H1 (cell line): Measurements from ENCODE around the gene CSF2. TPM values are rescaled to one million over a fixed set of nuclear protein-coding genes. Genes with fewer than 3 reads are reported as not detected.

Experiments used
- CTCF ChIA-PET: fragments of 300-600 bp; sonication (Branson Sonifier 250); formaldehyde crosslinking; loops from one replicate; lab custom pipeline; 2021; ENCODE audit not compliant: partially characterized antibody; lab: Charles Lee
- POLR2A ChIA-PET: fragments of 300-600 bp; sonication (Branson Sonifier 250); formaldehyde crosslinking; loops from one replicate; lab custom pipeline; 2021; ENCODE audit warnings: inconsistent platforms; ENCODE audit not compliant: partially characterized antibody; lab: Charles Lee
- DNase-seq, 2 experiments: peaks; one replicate each; pipeline versions ENCODE4 v3.0.0 to v3.0.0-alpha.2; 2010 to 2022; ENCODE audit warnings: low spot score in 2 of 2, low read depth in 1 of 2, mixed read lengths in 1 of 2
- FAIRE-seq: peaks from 2 replicates; lab custom pipeline; 2011; peaks lifted over from hg19 to GRCh38; lab: Jason Lieb, UNC
- H2AFZ ChIP-seq: 2 replicates; pipeline ENCODE4 v1.8.1; 2012; ENCODE audit warnings: low read length, inconsistent platforms
- H2AK5ac ChIP-seq: 2 replicates; pipeline ENCODE4 v1.6.1; 2013; ENCODE audit warnings: low read depth, low read length
- H2BK120ac ChIP-seq: replicated peaks from 2 replicates; pipeline ENCODE3; 2013; ENCODE audit warnings: low read depth, low read length, inconsistent platforms
- H2BK12ac ChIP-seq: 2 replicates; pipeline ENCODE4 v1.6.1; 2013; ENCODE audit warnings: low read depth, low read length
- H2BK15ac ChIP-seq: 2 replicates; pipeline ENCODE4 v1.6.1; 2013; ENCODE audit warnings: low read length
- H2BK20ac ChIP-seq: 2 replicates; pipeline ENCODE4 v1.6.1; 2013; ENCODE audit warnings: low read length
- H2BK5ac ChIP-seq: 2 replicates; pipeline ENCODE4 v1.6.1; 2013; ENCODE audit warnings: low read depth, low read length
- H3K14ac ChIP-seq: 2 replicates; pipeline ENCODE4 v1.6.1; 2013; ENCODE audit warnings: inconsistent platforms; ENCODE audit not compliant: insufficient read length
- H3K18ac ChIP-seq: 2 replicates; pipeline ENCODE4 v1.6.1; 2013; ENCODE audit warnings: low read length; ENCODE audit errors: extremely low read depth
- H3K23ac ChIP-seq: 2 replicates; pipeline ENCODE4 v1.6.1; 2013; ENCODE audit warnings: inconsistent platforms; ENCODE audit not compliant: insufficient read length
- H3K23me2 ChIP-seq: 2 replicates; pipeline ENCODE4 v1.6.1; 2013; ENCODE audit warnings: low read depth, low read length
- H3K27ac ChIP-seq: 2 replicates; pipeline ENCODE4 v1.6.1; 2011; ENCODE audit warnings: low read depth, low read length, inconsistent platforms
- H3K27me3 ChIP-seq, 4 experiments: replicated peaks in 1 of 4; 1 replicate in 1 of 4; 2 replicates in 3 of 4; pipeline versions ENCODE4 v1.6.1 to v1.8.1; 2011 to 2013; ENCODE audit warnings: low read length in 3 of 4, mild to moderate bottlenecking in 3 of 4, inconsistent platforms in 2 of 4, mixed read lengths in 2 of 4, moderate library complexity in 1 of 4; ENCODE audit not compliant: control insufficient read depth in 3 of 4, insufficient read depth in 3 of 4; ENCODE audit errors: extremely low read depth in 1 of 4
- H3K36me3 ChIP-seq, 4 experiments: 2 replicates each; pipeline versions ENCODE4 v1.6.1 to v1.8.1; 2011 to 2013; ENCODE audit warnings: mild to moderate bottlenecking in 4 of 4, low read length in 3 of 4, moderate library complexity in 2 of 4, control low read depth in 1 of 4, inconsistent platforms in 1 of 4; ENCODE audit not compliant: insufficient read depth in 4 of 4, control insufficient read depth in 2 of 4
- H3K4ac ChIP-seq: replicated peaks from 2 replicates; pipeline ENCODE3; 2013; ENCODE audit warnings: low read length, low read depth, mixed read lengths, inconsistent platforms; ENCODE audit not compliant: insufficient read length
- H3K4me1 ChIP-seq, 4 experiments: replicated peaks in 1 of 4; 1 replicate in 1 of 4; 2 replicates in 3 of 4; pipeline versions ENCODE4 v1.6.1 to v1.8.1; 2011 to 2013; ENCODE audit warnings: low read length in 3 of 4, inconsistent platforms in 2 of 4, mixed read lengths in 1 of 4; ENCODE audit not compliant: insufficient read depth in 4 of 4, control insufficient read depth in 3 of 4
- H3K4me2 ChIP-seq, 2 experiments: 2 replicates each; pipeline versions ENCODE4 v1.6.1 to v1.8.1; 2011 to 2013; ENCODE audit warnings: low read depth in 2 of 2, low read length in 2 of 2, control low read depth in 1 of 2, inconsistent platforms in 1 of 2, mild to moderate bottlenecking in 1 of 2; ENCODE audit not compliant: insufficient read depth in 1 of 2
- H3K4me3 ChIP-seq, 4 experiments: fragments of 200-600, 300-600 bp in 1 of 4; sonication (generic), shearing (Covaris generic), sonication (Bioruptor Twin) in 1 of 4; 2 replicates each; pipeline versions ENCODE4 v1.5.1 to v1.8.1; 2011 to 2016; ENCODE audit warnings: low read length in 4 of 4, low read depth in 3 of 4, control low read depth in 2 of 4, inconsistent platforms in 2 of 4, mild to moderate bottlenecking in 2 of 4, mixed read lengths in 1 of 4, moderate library complexity in 1 of 4; ENCODE audit not compliant: insufficient read depth in 2 of 4; ENCODE audit errors: extremely low read depth in 1 of 4
- H3K56ac ChIP-seq: replicated peaks from 2 replicates; pipeline ENCODE3; 2013; ENCODE audit warnings: low read depth, mild to moderate bottlenecking, mixed read lengths, low read length, inconsistent platforms; ENCODE audit not compliant: insufficient read length
- H3K79me1 ChIP-seq: 2 replicates; pipeline ENCODE4 v1.6.1; 2013; ENCODE audit warnings: low read depth, low read length, control low read depth
- H3K79me2 ChIP-seq, 2 experiments: 2 replicates each; pipeline versions ENCODE4 v1.6.1 to v1.8.1; 2012 to 2013; ENCODE audit warnings: low read length in 2 of 2, mild to moderate bottlenecking in 2 of 2, inconsistent platforms in 1 of 2; ENCODE audit not compliant: insufficient read depth in 2 of 2, control insufficient read depth in 1 of 2
- H3K9ac ChIP-seq, 4 experiments: replicated peaks in 1 of 4; 1 replicate in 1 of 4; 2 replicates in 3 of 4; pipeline versions ENCODE4 v1.6.1 to v1.8.1; 2011 to 2013; ENCODE audit warnings: low read depth in 3 of 4, low read length in 3 of 4, control low read depth in 2 of 4, mild to moderate bottlenecking in 2 of 4, moderate library complexity in 2 of 4, inconsistent platforms in 1 of 4; ENCODE audit errors: extremely low read depth in 1 of 4
- H3K9me3 ChIP-seq, 2 experiments: 2 replicates each; pipeline versions ENCODE4 v1.6.1 to v1.8.1; 2012 to 2013; ENCODE audit warnings: mild to moderate bottlenecking in 2 of 2, moderate library complexity in 2 of 2, control low read depth in 1 of 2, inconsistent platforms in 1 of 2, low read depth in 1 of 2, low read length in 1 of 2, mixed read lengths in 1 of 2; ENCODE audit not compliant: insufficient read depth in 2 of 2
- H4K20me1 ChIP-seq, 2 experiments: replicated peaks in 1 of 2; 2 replicates each; pipeline versions ENCODE3 to v1.8.1; 2011 to 2013; ENCODE audit warnings: inconsistent platforms in 2 of 2, low read length in 2 of 2, mild to moderate bottlenecking in 1 of 2; ENCODE audit not compliant: insufficient read depth in 2 of 2, control insufficient read depth in 1 of 2
- H4K5ac ChIP-seq: 2 replicates; pipeline ENCODE4 v1.6.1; 2013; ENCODE audit warnings: low read length, low read depth, mixed read lengths, inconsistent platforms; ENCODE audit not compliant: insufficient read length
- H4K8ac ChIP-seq: 2 replicates; pipeline ENCODE4 v1.8.0; 2013; ENCODE audit warnings: mild to moderate bottlenecking, moderate library complexity, low read length, inconsistent platforms; ENCODE audit not compliant: insufficient read depth; ENCODE audit errors: extremely low read depth
- H4K91ac ChIP-seq: replicated peaks from 2 replicates; pipeline ENCODE3; 2013; ENCODE audit warnings: low read length, mixed read lengths, inconsistent platforms; ENCODE audit not compliant: insufficient read length
- BCL11A ChIP-seq, 2 experiments: IDR thresholded peaks; one replicate each; pipeline ENCODE4 v1.6.1; 2011; ENCODE audit warnings: low read depth in 2 of 2, low read length in 2 of 2, mild to moderate bottlenecking in 2 of 2
- CBX8 ChIP-seq: fragments of 300-800, 300-1000 bp; sonication (generic); IDR thresholded peaks from 2 replicates; pipeline ENCODE4 v1.7.1; 2016; ENCODE audit warnings: low read depth, low read length, borderline replicate concordance
- CREB1 ChIP-seq: IDR thresholded peaks from 2 replicates; pipeline ENCODE4 v1.6.1; 2012; ENCODE audit warnings: inconsistent platforms
- CTBP2 ChIP-seq: IDR thresholded peaks from 2 replicates; pipeline ENCODE4 v1.7.0; 2011; ENCODE audit warnings: borderline replicate concordance, mild to moderate bottlenecking, moderate library complexity, mixed read lengths, low read length; ENCODE audit not compliant: insufficient read depth, insufficient read length
- EZH2 ChIP-seq: fragments of 200-600 bp; sonication (generic); IDR thresholded peaks from 2 replicates; pipeline ENCODE4 v1.7.1; 2012; ENCODE audit warnings: low read depth, mild to moderate bottlenecking, moderate library complexity, low read length, inconsistent platforms; ENCODE audit not compliant: severe bottlenecking
- FOSL1 ChIP-seq: IDR thresholded peaks from 2 replicates; pipeline ENCODE4 v1.6.1; 2011; ENCODE audit warnings: mild to moderate bottlenecking, low read depth, low read length, moderate library complexity; ENCODE audit not compliant: insufficient read depth
- HDAC2 ChIP-seq, 2 experiments: fragments of 300-600 bp in 1 of 2; sonication (generic) in 1 of 2; IDR thresholded peaks; 2 replicates each; pipeline ENCODE4 v1.6.1; 2011 to 2012; ENCODE audit warnings: low read depth in 2 of 2, low read length in 2 of 2, mild to moderate bottlenecking in 2 of 2, moderate library complexity in 2 of 2, borderline replicate concordance in 1 of 2, inconsistent platforms in 1 of 2
- JUN ChIP-seq: IDR thresholded peaks from 2 replicates; pipeline ENCODE4 v1.6.1; 2011; ENCODE audit warnings: low read depth, mild to moderate bottlenecking, improper control_type of control experiment, low read length
- PHF8 ChIP-seq: fragments of 200-600 bp; sonication (generic); conservative IDR thresholded peaks from 2 replicates; pipeline ENCODE4 v1.7.1; 2012; ENCODE audit warnings: low read depth, mild to moderate bottlenecking, inconsistent platforms, low read length, moderate library complexity
- POLR2A ChIP-seq, 2 experiments: IDR thresholded peaks; 1 replicate in 1 of 2; 2 replicates in 1 of 2; pipeline ENCODE4 v1.6.1; 2011; ENCODE audit warnings: low read depth in 2 of 2, low read length in 2 of 2, mild to moderate bottlenecking in 2 of 2; ENCODE audit errors: control extremely low read depth in 1 of 2
- SAP30 ChIP-seq: fragments of 300-600 bp; sonication (generic); IDR thresholded peaks from 2 replicates; pipeline ENCODE4 v1.7.1; 2012; ENCODE audit warnings: low read length, moderate library complexity, mild to moderate bottlenecking, inconsistent platforms; ENCODE audit not compliant: insufficient read depth, insufficient replicate concordance
- SIN3A ChIP-seq, 2 experiments: IDR thresholded peaks in 1 of 2; conservative IDR thresholded peaks in 1 of 2; 2 replicates each; pipeline ENCODE4 v1.6.1; 2011 to 2012; ENCODE audit warnings: low read length in 2 of 2, improper control_type of control experiment in 1 of 2, low read depth in 1 of 2, mild to moderate bottlenecking in 1 of 2
- SIX5 ChIP-seq: IDR thresholded peaks from 2 replicates; pipeline ENCODE4 v1.6.1; 2011; ENCODE audit warnings: mild to moderate bottlenecking, low read depth, low read length
- SP1 ChIP-seq: IDR thresholded peaks from 2 replicates; pipeline ENCODE4 v1.6.1; 2011; ENCODE audit warnings: low read depth, low read length
- SP4 ChIP-seq: IDR thresholded peaks from 2 replicates; pipeline ENCODE4 v1.6.1; 2012; ENCODE audit warnings: low read length, inconsistent platforms
- TBP ChIP-seq: IDR thresholded peaks from 2 replicates; pipeline ENCODE4 v1.6.1; 2011; ENCODE audit warnings: low read depth, low read length, improper control_type of control experiment
- polyA plus RNA-seq, 7 experiments: library from polyadenylated mRNA; depleted of rRNA in 3 of 7; stranded (reverse) in 5 of 7; unstranded in 2 of 7; fragments of >200 nt in 5 of 7; fragments of 200-250 nt in 2 of 7; gene quantifications; 1 replicate in 5 of 7; 2 replicates in 1 of 7; 4 replicates in 1 of 7; pipeline versions ENCODE4 v1.2.1 to v1.2.3, GENCODE V29; 2011 to 2013; ENCODE audit warnings: missing spikeins in 2 of 7, mixed read lengths in 2 of 7
- total RNA-seq: library from RNA; stranded (reverse); fragmentation: NEBNext Ultra II Directional; extraction: Animal tissue kit (Norgen Biotek cat#: 25700); gene quantifications from 2 replicates; pipeline ENCODE4 v1.2.1, GENCODE V29; 2021

Gene CSF2
- total and polyA plus RNA-seq, 2 of the 8 experiments (the other 6 are each of a cell fraction or from before 2014, with no cell fraction given): not detected

DNA sequence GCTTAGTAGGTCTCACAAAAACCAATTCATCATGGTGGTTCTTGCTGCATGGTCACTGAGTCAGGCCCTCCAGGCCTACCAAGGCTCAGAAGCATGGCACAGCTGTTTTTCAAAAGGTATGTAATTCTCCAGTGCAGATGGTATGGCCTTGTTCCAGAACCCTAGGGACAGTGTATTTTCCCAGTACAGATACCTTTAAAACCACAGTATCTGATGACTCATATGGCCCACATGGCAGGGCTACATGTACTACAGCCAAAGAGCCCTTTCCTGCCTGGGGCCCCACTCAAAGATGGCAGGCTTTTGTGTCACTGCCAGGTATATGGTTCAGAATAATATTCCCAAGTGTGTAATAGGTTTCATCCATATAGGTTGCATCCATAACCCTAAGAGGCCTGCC lies 16.5 kb downstream of the CSF2 start:
- Histone ChIP-seq H2BK15ac (no peak overlapping the region), H3K23ac (no peak overlapping the region), H3K9ac (no peak overlapping the region), H3K79me2 (no peaks in the 10 kb centered on the region), H2BK20ac (no peak overlapping the region), H4K8ac (no peak overlapping the region), H2BK120ac (no peak overlapping the region), H4K20me1 (no peaks in the 10 kb centered on the region), H2AK5ac (no peak overlapping the region), H3K56ac (no peak overlapping the region), H3K27ac (no peak overlapping the region; the same call in 1 of the 2 replicates), H3K18ac (no peak overlapping the region), H3K14ac (no peak overlapping the region), H3K4me2 (no peak overlapping the region), H3K23me2 (no peaks in the 10 kb centered on the region), H3K27me3 (no peaks in the 10 kb centered on the region), H3K4me1 (no peaks in the 10 kb centered on the region), H4K5ac (no peak overlapping the region), H2AFZ (no peak overlapping the region), H2BK12ac (no peak overlapping the region), H4K91ac (no peak overlapping the region), H3K4ac (no peak overlapping the region), H3K36me3 (no peaks in the 10 kb centered on the region), H2BK5ac (no peak overlapping the region), H3K4me3 (no peak overlapping the region), H3K79me1 (no peaks in the 10 kb centered on the region), H3K9me3 (no peaks in the 10 kb centered on the region)
- FAIRE-seq: no peak
- no peak for DNase-seq
- TF ChIP-seq SIX5: no peak
- TF ChIP-seq SAP30: no peak
- TF ChIP-seq CREB1: no peak
- TF ChIP-seq SP4: no peak
- no peak for TF ChIP-seq TBP
- no peak for TF ChIP-seq FOSL1
- TF ChIP-seq PHF8: no peak
- TF ChIP-seq POLR2A (IDR thresholded peaks at IDR 0.05; ENCODE audit: control extremely low read depth in 1 of 2, low read depth in 2 of 2, low read length in 2 of 2): no peak
- no peak for TF ChIP-seq SIN3A (conservative IDR thresholded peaks at IDR 0.05 in 1 of 2, IDR thresholded peaks at IDR 0.05 in 1 of 2; ENCODE audit: low read depth in 1 of 2, low read length in 2 of 2)
- no peak for TF ChIP-seq CTBP2
- no peak for TF ChIP-seq HDAC2 (IDR thresholded peaks at IDR 0.05; ENCODE audit: borderline replicate concordance in 1 of 2, low read depth in 2 of 2, low read length in 2 of 2)
- no peak for TF ChIP-seq SP1
- no peak for TF ChIP-seq JUN
- no peak for TF ChIP-seq CBX8
- no peak for TF ChIP-seq EZH2
- no peak for TF ChIP-seq BCL11A (IDR thresholded peaks at IDR 0.05; ENCODE audit: low read depth in 2 of 2, low read length in 2 of 2)
- POLR2A ChIA-PET: no interaction called here
- CTCF ChIA-PET: interaction anchor here (2.2 kb wide), 1 partner anchor 25 kb away, joined by 5 read pairs; no protein-coding TSS in a partner anchor
